ENCODE measurements around the gene JRKL. TPM values are rescaled to one million over a fixed set of nuclear protein-coding genes. Genes with fewer than 3 reads are reported as not detected.
A peak's percentile ranks its signal among the peaks of the same experiment; 100 is the strongest.

The JRKL gene
- total and polyA plus RNA-seq, 2 of the 13 experiments (the other 11 are each of a cell fraction or from before 2014, with no cell fraction given), result 3.2 to 4.5 TPM

DNA sequence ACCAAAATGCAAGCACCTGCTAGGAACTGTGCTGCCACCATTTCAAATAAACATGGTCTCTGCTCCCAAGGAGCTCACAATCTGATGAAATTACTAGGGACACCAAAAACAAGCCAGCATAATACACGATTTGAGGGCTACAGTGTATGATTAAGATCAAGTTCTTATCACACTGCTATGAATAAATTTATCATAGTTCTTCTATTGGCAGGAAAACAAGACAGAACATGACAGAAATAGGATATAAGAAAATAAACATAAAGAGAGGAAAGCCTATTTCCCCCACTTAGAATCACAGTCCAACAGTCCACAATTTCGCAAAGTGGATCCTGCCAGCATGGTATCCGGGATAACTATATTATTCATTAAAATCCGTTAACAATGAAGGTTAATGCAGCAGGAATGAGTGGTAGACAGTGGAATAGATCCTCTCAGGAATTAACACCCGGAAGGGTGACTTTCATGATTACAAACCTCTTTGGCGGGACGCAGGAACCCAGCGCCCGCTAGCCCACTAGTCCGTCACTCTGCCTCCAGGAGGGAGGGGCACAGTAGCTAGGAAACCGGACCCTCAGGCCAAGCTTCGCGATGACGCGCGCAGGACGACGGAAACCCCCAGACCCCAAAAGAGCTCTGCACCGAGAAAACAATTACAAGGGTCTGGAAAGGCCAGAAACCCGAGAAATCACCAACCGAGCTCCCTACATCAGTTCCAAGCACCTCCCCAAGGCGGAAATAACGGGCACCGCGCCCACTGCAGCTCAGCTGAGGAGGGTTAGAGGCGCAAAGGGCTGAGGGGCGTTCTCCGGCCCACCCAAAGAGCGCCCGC lies 708 bp upstream of the JRKL start (continued):
- TF ChIP-seq ARNT2 (CRISPR knock-in tag; IDR thresholded peaks at IDR 0.05; ENCODE audit: low read depth) (0 out of 2 replicates have a peak, but pooled peaks have one; percentile 3), NFYC (CRISPR knock-in tag; IDR thresholded peaks at IDR 0.05) (0 out of 2 replicates have a peak, but pooled peaks have one; percentile 14), ZNF761 (CRISPR knock-in tag; conservative IDR thresholded peaks at IDR 0.05) (no peak), ZBTB49 (CRISPR knock-in tag; IDR thresholded peaks at IDR 0.05; ENCODE audit: borderline replicate concordance) (no peak), SP140L (CRISPR knock-in tag; IDR thresholded peaks at IDR 0.05; ENCODE audit: borderline replicate concordance) (peak; percentile 87; the same call in 1 of the 2 replicates), ZSCAN20 (CRISPR knock-in tag; IDR thresholded peaks at IDR 0.05; ENCODE audit: borderline replicate concordance) (peak; percentile 31; the same call in 1 of the 2 replicates), ZNF749 (CRISPR knock-in tag; IDR thresholded peaks at IDR 0.05; ENCODE audit: borderline replicate concordance) (no peak), TOPORS (CRISPR knock-in tag; IDR thresholded peaks at IDR 0.05) (0 out of 2 replicates have a peak, but pooled peaks have one; percentile 8), ARID2 (CRISPR knock-in tag; IDR thresholded peaks at IDR 0.05; ENCODE audit: borderline replicate concordance) (peak; percentile 82; the same call in 1 of the 2 replicates), ZNF800 (CRISPR knock-in tag; IDR thresholded peaks at IDR 0.05) (peak; percentile 10; the same call in 1 of the 2 replicates), SATB2 (CRISPR knock-in tag; IDR thresholded peaks at IDR 0.05) (0 out of 2 replicates have a peak, but pooled peaks have one; percentile 33), TFDP2 (CRISPR knock-in tag; IDR thresholded peaks at IDR 0.05) (peak; percentile 61; the same call in 1 of the 2 replicates), KDM5A (IDR thresholded peaks at IDR 0.05; ENCODE audit: borderline replicate concordance, low read length) (peak; percentile 75; the same call in 1 of the 2 replicates), ZNF766 (CRISPR knock-in tag; IDR thresholded peaks at IDR 0.05; ENCODE audit: borderline replicate concordance) (0 out of 2 replicates have a peak, but pooled peaks have one; percentile 10), TCF7L2 (IDR thresholded peaks at IDR 0.05; ENCODE audit: low read depth, low read length) (no peak), ZNF883 (CRISPR knock-in tag; IDR thresholded peaks at IDR 0.05; ENCODE audit: not compliant biosample characterization) (no peak)

Measured in HepG2 (cell line).